ENCODE measurements around the gene KLF6.

Gene KLF6

GRCh38 chr10:3782451-3783315 is 2.3 kb downstream of the KLF6 start (continued):
- TF ChIP-seq SP7 (tag by site-specific recombination; IDR thresholded peaks at IDR 0.05) (peak; percentile 73), GLI2 (tag by site-specific recombination; IDR thresholded peaks at IDR 0.05; ENCODE audit: borderline replicate concordance, low read depth) (no peak), GFI1B (tag by site-specific recombination; IDR thresholded peaks at IDR 0.05) (peak; percentile 65; the same call in 1 of the 2 replicates), ZNF354C (tag by site-specific recombination; IDR thresholded peaks at IDR 0.05; ENCODE audit: borderline replicate concordance, low read depth) (no peak), ZNF776 (tag by site-specific recombination; IDR thresholded peaks at IDR 0.05; ENCODE audit: borderline replicate concordance) (no peak), HOXD13 (CRISPR knock-in tag; IDR thresholded peaks at IDR 0.05; ENCODE audit: borderline replicate concordance) (no peak), ZNF37A (tag by site-specific recombination; IDR thresholded peaks at IDR 0.05) (no peak), ZNF555 (tag by site-specific recombination; conservative IDR thresholded peaks at IDR 0.05) (no peak), ZNF335 (tag by site-specific recombination; conservative IDR thresholded peaks at IDR 0.05) (peak; percentile 88), ZSCAN30 (tag by site-specific recombination; IDR thresholded peaks at IDR 0.05) (peak; percentile 15; the same call in 1 of the 2 replicates), ZNF140 (tag by site-specific recombination; IDR thresholded peaks at IDR 0.05) (no peak), OSR2 (tag by site-specific recombination; IDR thresholded peaks at IDR 0.05) (0 out of 2 replicates have a peak, but pooled peaks have one; percentile 10), ZNF510 (tag by site-specific recombination; IDR thresholded peaks at IDR 0.05; ENCODE audit: insufficient replicate concordance) (no peak), YY2 (tag by site-specific recombination; IDR thresholded peaks at IDR 0.05) (no peak), PRDM6 (tag by site-specific recombination; IDR thresholded peaks at IDR 0.05) (peak; percentile 85), TRIM28 (IDR thresholded peaks at IDR 0.05; ENCODE audit: borderline replicate concordance, low read length) (peak; percentile 23; the same call in 1 of the 2 replicates), ZNF76 (tag by site-specific recombination; IDR thresholded peaks at IDR 0.05; ENCODE audit: borderline replicate concordance, low read depth) (0 out of 2 replicates have a peak, but pooled peaks have one; percentile 23), ZFP41 (tag by site-specific recombination; IDR thresholded peaks at IDR 0.05; ENCODE audit: borderline replicate concordance) (no peak), INSM2 (tag by site-specific recombination; IDR thresholded peaks at IDR 0.05) (0 out of 2 replicates have a peak, but pooled peaks have one; percentile 59), FEZF1 (tag by site-specific recombination; IDR thresholded peaks at IDR 0.05) (peak; percentile 81), ZNF184 (tag by site-specific recombination; IDR thresholded peaks at IDR 0.05) (no peak), ZNF169 (tag by site-specific recombination; IDR thresholded peaks at IDR 0.05) (no peak), ZNF366 (tag by site-specific recombination; conservative IDR thresholded peaks at IDR 0.05) (peak; percentile 75), ZNF350 (tag by site-specific recombination; IDR thresholded peaks at IDR 0.05) (no peak), CTCF (tag by site-specific recombination; IDR thresholded peaks at IDR 0.05) (no peak), ZEB2 (tag by site-specific recombination; IDR thresholded peaks at IDR 0.05) (0 out of 2 replicates have a peak, but pooled peaks have one; percentile 47)
- TF ChIP-seq, protein P1, sequence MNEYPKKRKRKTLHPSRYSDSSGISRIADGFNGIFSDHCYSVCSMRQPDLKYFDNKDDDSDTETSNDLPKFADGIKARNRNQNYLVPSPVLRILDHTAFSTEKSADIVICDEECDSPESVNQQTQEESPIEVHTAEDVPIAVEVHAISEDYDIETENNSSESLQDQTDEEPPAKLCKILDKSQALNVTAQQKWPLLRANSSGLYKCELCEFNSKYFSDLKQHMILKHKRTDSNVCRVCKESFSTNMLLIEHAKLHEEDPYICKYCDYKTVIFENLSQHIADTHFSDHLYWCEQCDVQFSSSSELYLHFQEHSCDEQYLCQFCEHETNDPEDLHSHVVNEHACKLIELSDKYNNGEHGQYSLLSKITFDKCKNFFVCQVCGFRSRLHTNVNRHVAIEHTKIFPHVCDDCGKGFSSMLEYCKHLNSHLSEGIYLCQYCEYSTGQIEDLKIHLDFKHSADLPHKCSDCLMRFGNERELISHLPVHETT (tag by site-specific recombination; IDR thresholded peaks at IDR 0.05) = peak; percentile 41; the same call in 1 of the 2 replicates
- TF ChIP-seq, protein P2, sequence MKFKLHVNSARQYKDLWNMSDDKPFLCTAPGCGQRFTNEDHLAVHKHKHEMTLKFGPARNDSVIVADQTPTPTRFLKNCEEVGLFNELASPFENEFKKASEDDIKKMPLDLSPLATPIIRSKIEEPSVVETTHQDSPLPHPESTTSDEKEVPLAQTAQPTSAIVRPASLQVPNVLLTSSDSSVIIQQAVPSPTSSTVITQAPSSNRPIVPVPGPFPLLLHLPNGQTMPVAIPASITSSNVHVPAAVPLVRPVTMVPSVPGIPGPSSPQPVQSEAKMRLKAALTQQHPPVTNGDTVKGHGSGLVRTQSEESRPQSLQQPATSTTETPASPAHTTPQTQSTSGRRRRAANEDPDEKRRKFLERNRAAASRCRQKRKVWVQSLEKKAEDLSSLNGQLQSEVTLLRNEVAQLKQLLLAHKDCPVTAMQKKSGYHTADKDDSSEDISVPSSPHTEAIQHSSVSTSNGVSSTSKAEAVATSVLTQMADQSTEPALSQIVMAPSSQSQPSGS (tag by site-specific recombination; IDR thresholded peaks at IDR 0.05; ENCODE audit: low read depth) = 0 out of 2 replicates have a peak, but pooled peaks have one; percentile 30
